K562 (cell line): ENCODE results near the gene ARHGAP25. TPM values are rescaled to one million over a fixed set of nuclear protein-coding genes. Genes with fewer than 3 reads are reported as not detected.

Experiments
- ATAC-seq: fragments of 200-7000 bp; cut with Tn5 transposase; 3 replicates; pipeline ENCODE4 v1.9.1; 2020; ENCODE audit warnings: moderate library complexity
- BruUV-seq: library from RNA; stranded (reverse); fragments of 400-500 nt; replicated peaks from 2 replicates; lab custom pipeline; 2021; lab: Mats Ljungman, UMichigan
- CTCF ChIA-PET: fragments of 300-600 bp; formaldehyde crosslinking; extraction: SDS; loops from one replicate; lab custom pipeline; 2021; ENCODE audit warnings: low intra/inter-chr PET ratio; lab: Yijun Ruan, JAX
- POLR2A ChIA-PET: fragments of 300-600, 350-650 bp; sonication (Branson Sonifier 250); formaldehyde crosslinking; extraction: SDS; loops from one replicate; lab custom pipeline; 2021; ENCODE audit warnings: antibody characterized with exemption, inconsistent platforms; lab: Yijun Ruan, JAX
- DNase-seq, 4 experiments: peaks; one replicate each; pipeline versions ENCODE4 v3.0.0 to v3.0.0-alpha.2; 2011 to 2018; ENCODE audit warnings: low spot score in 3 of 4, mixed read lengths in 3 of 4; ENCODE audit errors: extremely low read depth in 1 of 4
- FAIRE-seq: peaks from 2 replicates; lab custom pipeline; 2011; peaks lifted over from hg19 to GRCh38; lab: Jason Lieb, UNC
- H2AFZ ChIP-seq: 2 replicates; pipeline ENCODE4 v1.6.0; 2011; ENCODE audit warnings: low read depth, low read length, control low read depth, inconsistent platforms
- H3K27ac ChIP-seq: fragments of 200-600 bp; 3 replicates; pipeline ENCODE4 v1.8.0; 2011; ENCODE audit warnings: low read depth, mild to moderate bottlenecking, control low read depth, inconsistent platforms, low read length, moderate library complexity, mixed read lengths; ENCODE audit errors: extremely low read depth
- H3K27me3 ChIP-seq, 2 experiments: fragments of 300-600 bp in 1 of 2; 2 replicates in 1 of 2; 3 replicates in 1 of 2; pipeline versions ENCODE4 v1.6.0 to v1.8.0; 2011; ENCODE audit warnings: inconsistent platforms in 2 of 2, low read length in 2 of 2, mild to moderate bottlenecking in 1 of 2, mixed read lengths in 1 of 2, moderate library complexity in 1 of 2; ENCODE audit not compliant: control insufficient read depth in 2 of 2, insufficient read depth in 2 of 2
- H3K36me3 ChIP-seq: fragments of 300-600 bp; 3 replicates; pipeline ENCODE4 v1.8.0; 2011; ENCODE audit warnings: mild to moderate bottlenecking, low read length, inconsistent platforms; ENCODE audit not compliant: control insufficient read depth, insufficient read depth
- H3K4me1 ChIP-seq, 2 experiments: fragments of 200-600 bp in 1 of 2; replicated peaks in 1 of 2; 2 replicates in 1 of 2; 3 replicates in 1 of 2; pipeline versions ENCODE4 v1.5.1 to v1.8.0; 2011; ENCODE audit warnings: inconsistent platforms in 2 of 2, low read length in 2 of 2, mild to moderate bottlenecking in 1 of 2, mixed read lengths in 1 of 2, moderate library complexity in 1 of 2; ENCODE audit not compliant: control insufficient read depth in 2 of 2, insufficient read depth in 2 of 2
- H3K4me2 ChIP-seq: 2 replicates; pipeline ENCODE4 v1.6.1; 2011; ENCODE audit warnings: low read length, control low read depth, inconsistent platforms, mixed read lengths; ENCODE audit not compliant: insufficient read depth
- H3K4me3 ChIP-seq: fragments of 200-600 bp; sonication (generic), shearing (Covaris generic); 2 replicates; pipeline ENCODE4 v1.5.1; 2016; ENCODE audit warnings: control low read depth, inconsistent platforms
- H3K79me2 ChIP-seq: fragments of 200-600 bp; 3 replicates; pipeline ENCODE4 v1.8.0; 2011; ENCODE audit warnings: low read length, inconsistent platforms; ENCODE audit not compliant: control insufficient read depth, insufficient read depth
- H3K9ac ChIP-seq, 2 experiments: 2 replicates each; pipeline versions ENCODE4 v1.6.0 to v1.6.1; 2011; ENCODE audit warnings: low read depth in 2 of 2, low read length in 2 of 2, control low read depth in 1 of 2, inconsistent platforms in 1 of 2, mild to moderate bottlenecking in 1 of 2, mixed read lengths in 1 of 2; ENCODE audit not compliant: insufficient read depth in 1 of 2
- H3K9me1 ChIP-seq: one replicate; pipeline ENCODE4 v1.6.0; 2011; ENCODE audit warnings: inconsistent platforms, mild to moderate bottlenecking, low read length, moderate library complexity; ENCODE audit not compliant: control insufficient read depth, insufficient read depth
- H3K9me3 ChIP-seq: replicated peaks from 2 replicates; pipeline ENCODE4 v1.5.1; 2011; ENCODE audit warnings: low read depth, low read length, inconsistent platforms; ENCODE audit not compliant: control insufficient read depth, insufficient read depth
- H4K20me1 ChIP-seq: replicated peaks from 2 replicates; pipeline ENCODE4 v1.6.1; 2011; ENCODE audit warnings: low read length, inconsistent platforms, mixed read lengths; ENCODE audit not compliant: control insufficient read depth, insufficient read depth
- CBX8 ChIP-seq: fragments of 200-600 bp; sonication (generic); IDR thresholded peaks from 2 replicates; pipeline ENCODE4 v1.6.1; 2012; ENCODE audit warnings: borderline replicate concordance, mixed run types, low read depth, mild to moderate bottlenecking, moderate library complexity, mixed read lengths, low read length, control low read depth, inconsistent platforms; ENCODE audit not compliant: poor library complexity, severe bottlenecking; ENCODE audit errors: extremely low read depth
- HIVEP1 ChIP-seq: fragments of 250-450 bp; sonication (Bioruptor Pico); IDR thresholded peaks from 2 replicates; pipeline ENCODE4 v1.4.0; 2020; ENCODE audit warnings: mild to moderate bottlenecking
- TARDBP ChIP-seq: fragments of 450-650 bp; IDR thresholded peaks from 2 replicates; pipeline ENCODE4 v1.6.1; 2016
- ZBED1 ChIP-seq: IDR thresholded peaks from 2 replicates; pipeline ENCODE4 v1.6.1; 2014
- ZNF764 ChIP-seq: fragments of 250-450 bp; sonication (Bioruptor Pico); IDR thresholded peaks from 2 replicates; pipeline ENCODE4 v1.4.0; 2020; ENCODE audit warnings: low read depth, mild to moderate bottlenecking, moderate library complexity
- WGBS: fragments of 100-300 bp; shearing (Covaris generic); methylation state at CpG from one replicate; pipeline ENCODE4 v1.1.6; 2016; ENCODE audit warnings: low coverage, mixed read lengths; ENCODE audit not compliant: insufficient coverage; ENCODE audit errors: missing lambda C conversion rate; 5-methylcytosine and 5-hydroxymethylcytosine counted together
- in situ Hi-C: fragments of 300-500 bp; cut with MboI; formaldehyde crosslinking; loops from 4 replicates; pipeline ENCODE4 v1.15.0; 2018; ENCODE audit warnings: inconsistent platforms, mixed read lengths
- intact Hi-C: fragments of 100-400 bp; cut with micrococcal nuclease; formaldehyde crosslinking; loops from 2 replicates; pipeline ENCODE4 v1.14.2; 2022
- polyA plus RNA-seq, 8 experiments: library from polyadenylated mRNA; depleted of rRNA in 4 of 8; stranded (reverse) in 5 of 8; unstranded in 3 of 8; fragments of >200 nt; fragmentation: Nextera tagmentation in 2 of 8; fragmentation: Illumina TruSeq in 1 of 8; extraction: Ambion mirVana in 2 of 8; extraction: Trizol in 1 of 8; gene quantifications; 2 replicates each; pipeline versions ENCODE4 v1.2.1 to v1.2.3, GENCODE V29; 2011 to 2014; ENCODE audit warnings: inconsistent platforms in 1 of 8, missing spikeins in 1 of 8
- total RNA-seq, 7 experiments: library from RNA; depleted of rRNA in 6 of 7; stranded (reverse); fragments of >200 nt in 6 of 7; fragmentation: Illumina TruSeq in 2 of 7; extraction: Trizol in 2 of 7; gene quantifications; 2 replicates each; pipeline versions ENCODE4 v1.2.1 to v1.2.3, GENCODE V29; 2011 to 2021; ENCODE audit warnings: low replicate concordance in 1 of 7
- TF ChIP-seq, protein P1 (sequence below): fragments of 250-450 bp; sonication (Bioruptor Pico); IDR thresholded peaks from 2 replicates; pipeline ENCODE4 v1.4.0; 2020; ENCODE audit warnings: mild to moderate bottlenecking, moderate library complexity

The ARHGAP25 gene
- total and polyA plus RNA-seq, 9 of the 15 experiments (the other 6 are each of a cell fraction or from before 2014, with no cell fraction given), result 4.9 to 14.8 (median 10.7) TPM

DNA sequence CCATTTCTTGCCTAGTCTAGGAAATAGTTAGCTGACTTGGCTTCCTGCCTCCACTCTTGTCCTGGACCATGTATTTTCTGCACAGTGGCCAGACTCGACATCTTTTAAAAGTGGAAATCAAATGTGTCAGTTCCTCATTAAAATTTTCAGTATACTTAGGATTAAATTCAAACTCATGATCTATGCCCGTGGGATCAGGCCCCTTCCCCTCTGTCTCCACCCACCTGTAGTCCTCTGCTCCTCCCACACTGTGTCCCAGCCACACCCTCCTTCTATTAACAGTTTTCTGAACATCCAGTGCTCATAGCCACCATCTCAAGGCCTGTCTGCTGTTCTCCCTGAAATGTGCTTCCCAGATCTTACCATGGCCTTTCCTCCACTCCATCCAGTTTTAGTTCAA, 13.3 kb downstream of the ARHGAP25 start (continued):
- TF ChIP-seq, protein P1, sequence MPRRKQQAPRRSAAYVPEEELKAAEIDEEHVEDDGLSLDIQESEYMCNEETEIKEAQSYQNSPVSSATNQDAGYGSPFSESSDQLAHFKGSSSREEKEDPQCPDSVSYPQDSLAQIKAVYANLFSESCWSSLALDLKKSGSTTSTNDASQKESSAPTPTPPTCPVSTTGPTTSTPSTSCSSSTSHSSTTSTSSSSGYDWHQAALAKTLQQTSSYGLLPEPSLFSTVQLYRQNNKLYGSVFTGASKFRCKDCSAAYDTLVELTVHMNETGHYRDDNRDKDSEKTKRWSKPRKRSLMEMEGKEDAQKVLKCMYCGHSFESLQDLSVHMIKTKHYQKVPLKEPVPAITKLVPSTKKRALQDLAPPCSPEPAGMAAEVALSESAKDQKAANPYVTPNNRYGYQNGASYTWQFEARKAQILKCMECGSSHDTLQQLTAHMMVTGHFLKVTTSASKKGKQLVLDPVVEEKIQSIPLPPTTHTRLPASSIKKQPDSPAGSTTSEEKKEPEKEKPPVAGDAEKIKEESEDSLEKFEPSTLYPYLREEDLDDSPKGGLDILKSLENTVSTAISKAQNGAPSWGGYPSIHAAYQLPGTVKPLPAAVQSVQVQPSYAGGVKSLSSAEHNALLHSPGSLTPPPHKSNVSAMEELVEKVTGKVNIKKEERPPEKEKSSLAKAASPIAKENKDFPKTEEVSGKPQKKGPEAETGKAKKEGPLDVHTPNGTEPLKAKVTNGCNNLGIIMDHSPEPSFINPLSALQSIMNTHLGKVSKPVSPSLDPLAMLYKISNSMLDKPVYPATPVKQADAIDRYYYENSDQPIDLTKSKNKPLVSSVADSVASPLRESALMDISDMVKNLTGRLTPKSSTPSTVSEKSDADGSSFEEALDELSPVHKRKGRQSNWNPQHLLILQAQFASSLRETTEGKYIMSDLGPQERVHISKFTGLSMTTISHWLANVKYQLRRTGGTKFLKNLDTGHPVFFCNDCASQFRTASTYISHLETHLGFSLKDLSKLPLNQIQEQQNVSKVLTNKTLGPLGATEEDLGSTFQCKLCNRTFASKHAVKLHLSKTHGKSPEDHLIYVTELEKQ, result no peak
- TF ChIP-seq TARDBP, result no peak
- no peak for TF ChIP-seq ZBED1
- TF ChIP-seq ZNF764 (CRISPR knock-in tag), result no peak

- Histone ChIP-seq H3K27me3 (no peaks in the 10 kb centered on the region), H3K4me3 (no peak overlapping the region), H3K4me2 (no peak overlapping the region), H3K9me3 (no peaks in the 10 kb centered on the region), H2AFZ (no peak overlapping the region), H3K9ac (no peak overlapping the region), H3K27ac (no peak overlapping the region), H4K20me1 (no peaks in the 10 kb centered on the region), H3K4me1 (peaks cover 0 to 12% of the 10 kb centered on the region in 2 experiments; a peak in 2 of 5 replicates), H3K79me2 (no peaks in the 10 kb centered on the region), H3K9me1 (no peaks in the 10 kb centered on the region), H3K36me3 (no peaks in the 10 kb centered on the region)
- BruUV-seq, result no TSS peak
- intact Hi-C loops (no loop called here), in situ Hi-C loops (loop anchor here (10.0 kb wide), 1 partner anchor 176 kb away; no protein-coding TSS in a partner anchor)
- no peak for TF ChIP-seq CBX8
- TF ChIP-seq HIVEP1 (CRISPR knock-in tag), result no peak
- CTCF ChIA-PET, result interaction anchor here (1.0 kb wide), 1 partner anchor 39 kb away, joined by 3 read pairs; no protein-coding TSS in a partner anchor
- 73% methylated on average over 1 of the region's 1 CpG for WGBS
- FAIRE-seq (no peak), DNase-seq (no peak), ATAC-seq (no peak)
- POLR2A ChIA-PET, result interaction anchor here (1.1 kb wide), 1 partner anchor 21 kb away, joined by 4 read pairs; no protein-coding TSS in a partner anchor
Measured at GRCh38 chr2:68748568-68748967, 14.0 kb downstream of the ARHGAP25 start.
